Activated T-cell treated with anti-CD3 and anti-CD28 coated beads, Interleukin-2, amount 50 U/mL, for 72 hours (primary cell): ENCODE data around the gene KRTAP1-5. TPM values are rescaled to one million over a fixed set of nuclear protein-coding genes. Genes with fewer than 3 reads are reported as not detected.
A peak's percentile ranks its signal among the peaks of the same experiment; 100 is the strongest.
"Not testable (repeated sequence)": the region's sequence is repeated elsewhere in the genome, so short reads cannot be mapped to it uniquely, and the experiment has no call there.

Source experiments
- ATAC-seq, 2 donors: fragments of 150-1000 bp; cut with Tn5 transposase; replicated peaks in 1 of 2; 2 replicates each; pipeline ENCODE4 v1.10.0; 2021; ENCODE audit warnings: moderate library complexity in 2 of 2, mild to moderate bottlenecking in 1 of 2
- DNase-seq, 2 donors: peaks; one replicate each; pipeline ENCODE4 v3.0.0; 2021 to 2022; ENCODE audit warnings: mixed read lengths in 1 of 2
- H3K27ac Mint-ChIP-seq: one replicate; pipeline ENCODE4 v1.8.0; 2022; ENCODE audit warnings: mild to moderate bottlenecking, moderate library complexity, mixed read lengths
- H3K27me3 Mint-ChIP-seq: one replicate; pipeline ENCODE4 v1.8.0; 2022; ENCODE audit warnings: low read depth, mixed read lengths
- H3K36me3 Mint-ChIP-seq, 2 donors: one replicate each; pipeline ENCODE4 v1.8.0; 2022; ENCODE audit warnings: mixed read lengths in 2 of 2, mild to moderate bottlenecking in 1 of 2; ENCODE audit not compliant: insufficient read depth in 2 of 2
- H3K4me1 Mint-ChIP-seq: one replicate; pipeline ENCODE4 v1.8.0; 2022; ENCODE audit warnings: low read depth, mixed read lengths
- H3K4me3 Mint-ChIP-seq, 2 donors: one replicate each; pipeline ENCODE4 v1.8.0; 2022; ENCODE audit warnings: mild to moderate bottlenecking in 2 of 2, mixed read lengths in 2 of 2, moderate library complexity in 2 of 2
- H3K9me3 Mint-ChIP-seq, 2 donors: one replicate each; pipeline ENCODE4 v1.8.0; 2022; ENCODE audit warnings: mixed read lengths in 2 of 2
- total RNA-seq, 2 donors: library from RNA; stranded (reverse); gene quantifications; one replicate each; pipeline ENCODE4 v1.2.3, GENCODE V29; 2022

KRTAP1-5 gene
- total RNA-seq, 2 donors from 2014 or later = not detected

DNA sequence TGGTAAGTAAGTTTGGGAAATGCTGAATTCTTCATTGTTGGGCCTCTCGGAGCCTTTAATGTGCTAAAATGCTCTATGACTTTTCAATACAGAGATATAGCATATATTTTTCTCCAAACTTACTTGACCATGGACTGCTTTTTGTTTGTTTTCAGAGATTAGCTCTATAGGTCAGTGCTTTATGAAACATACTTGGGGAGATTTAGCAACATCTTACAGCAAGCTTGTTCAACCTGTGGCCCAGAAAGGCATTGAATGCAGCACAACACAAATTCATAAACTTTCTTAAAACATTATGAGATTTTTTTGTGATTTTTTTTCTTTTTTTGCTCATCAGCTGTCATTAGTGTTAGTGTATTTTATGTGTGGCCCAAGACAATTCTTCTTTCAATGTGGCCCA is 17.1 kb downstream of the KRTAP1-5 start:
- Mint-ChIP-seq H3K36me3 (no peaks in the 10 kb centered on the region), H3K9me3 (no peaks in the 10 kb centered on the region), H3K27me3 (no peaks in the 10 kb centered on the region), H3K27ac (no peak overlapping the region), H3K4me1 (no peaks in the 10 kb centered on the region), H3K4me3 (no peak overlapping the region)
- ATAC-seq (no peak), DNase-seq (no peak)

DNA sequence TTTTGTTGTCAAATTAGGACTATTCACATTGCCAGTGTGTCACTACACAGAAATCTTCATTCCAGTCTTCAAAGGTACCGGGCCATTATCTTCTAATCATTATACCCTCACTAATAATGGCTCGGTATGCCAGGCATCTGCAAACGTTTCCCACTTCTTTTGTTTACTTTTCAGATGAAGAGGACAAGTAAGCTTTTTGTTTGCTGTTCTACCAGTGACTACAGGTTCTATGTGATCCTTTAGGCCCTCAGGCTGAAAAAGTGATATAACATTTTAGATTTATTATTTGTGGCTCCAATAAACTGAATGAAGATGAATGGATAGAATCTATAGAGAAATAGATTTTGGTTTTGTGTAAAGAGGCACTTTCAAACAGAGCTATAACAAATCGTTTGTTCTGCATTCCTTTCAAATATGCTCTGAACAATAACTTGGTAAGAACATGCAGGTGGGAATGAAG is 17.7 kb downstream of the KRTAP1-5 start:
- H3K27me3 Mint-ChIP-seq = no peaks in the 10 kb centered on the region
- ATAC-seq (no peak), DNase-seq (no peak)
- no peak overlapping the region for H3K4me3 Mint-ChIP-seq
- H3K27ac Mint-ChIP-seq = no peak overlapping the region
- H3K4me1 Mint-ChIP-seq = no peaks in the 10 kb centered on the region
- no peaks in the 10 kb centered on the region for H3K36me3 Mint-ChIP-seq
- no peaks in the 10 kb centered on the region for H3K9me3 Mint-ChIP-seq

DNA sequence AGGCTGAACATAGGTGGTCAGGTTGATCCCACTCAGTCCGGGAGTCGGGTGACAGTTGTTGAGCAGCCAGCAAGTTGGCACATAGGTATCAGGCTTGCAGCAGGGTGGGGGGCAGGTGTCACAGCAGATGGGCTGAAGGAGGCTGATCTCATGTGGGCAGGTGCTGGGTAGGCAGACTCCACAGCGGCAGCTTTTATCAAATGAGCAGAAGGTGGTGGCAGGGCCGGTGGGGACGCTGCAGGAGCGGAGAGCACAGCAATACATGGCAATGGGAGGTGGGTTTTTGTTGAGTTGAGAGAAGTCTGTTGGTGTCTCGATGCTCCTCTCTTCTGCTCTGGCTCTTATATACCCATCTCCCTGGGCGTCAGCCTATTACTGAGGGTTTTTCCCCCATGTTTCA is 18.2 kb downstream of the KRTAP1-5 start, which contains the start of gene KRTAP3-1:
TSS of gene KRTAP3-1 (minus strand) at position 318 of the 400 bp plus-strand sequence. CDS start at position 264, 54 bp downstream.
- Mint-ChIP-seq H3K27ac (no peak within 1 kb of the TSS), H3K9me3 (no peaks in the 10 kb centered on the region), H3K4me1 (no peaks in the 10 kb centered on the region), H3K36me3 (no peaks in the 10 kb centered on the region), H3K27me3 (no peaks in the 10 kb centered on the region), H3K4me3 (no peak within 1 kb of the TSS)
- ATAC-seq (no peak), DNase-seq (no peak)

DNA sequence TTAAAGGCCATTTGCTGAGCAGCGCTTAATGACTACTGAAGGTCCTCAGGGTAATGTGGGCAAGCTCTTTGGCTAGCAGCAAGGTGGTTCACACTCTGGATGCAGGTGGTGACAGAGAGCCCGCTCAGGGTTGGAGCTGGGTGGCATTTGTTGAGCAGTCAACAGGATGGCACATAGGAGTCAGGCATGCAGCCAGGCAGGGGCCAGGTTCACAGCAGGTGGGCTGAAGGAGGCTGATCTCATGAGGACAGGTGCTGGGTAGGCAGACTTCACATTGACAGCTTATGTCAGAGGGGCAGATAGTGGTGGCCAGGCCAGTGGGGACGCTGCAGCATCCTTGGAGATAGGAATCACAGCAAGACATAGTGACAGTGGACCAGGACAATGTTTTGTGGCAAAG is 22.6 kb downstream of the KRTAP1-5 start:
- Mint-ChIP-seq H3K27ac (no peak overlapping the region), H3K4me3 (no peak overlapping the region), H3K9me3 (no peaks in the 10 kb centered on the region), H3K4me1 (peaks cover 6% of the 10 kb centered on the region), H3K36me3 (no peaks in the 10 kb centered on the region), H3K27me3 (peaks cover 2% of the 10 kb centered on the region)
- DNase-seq (no peak), ATAC-seq (no peak)

DNA sequence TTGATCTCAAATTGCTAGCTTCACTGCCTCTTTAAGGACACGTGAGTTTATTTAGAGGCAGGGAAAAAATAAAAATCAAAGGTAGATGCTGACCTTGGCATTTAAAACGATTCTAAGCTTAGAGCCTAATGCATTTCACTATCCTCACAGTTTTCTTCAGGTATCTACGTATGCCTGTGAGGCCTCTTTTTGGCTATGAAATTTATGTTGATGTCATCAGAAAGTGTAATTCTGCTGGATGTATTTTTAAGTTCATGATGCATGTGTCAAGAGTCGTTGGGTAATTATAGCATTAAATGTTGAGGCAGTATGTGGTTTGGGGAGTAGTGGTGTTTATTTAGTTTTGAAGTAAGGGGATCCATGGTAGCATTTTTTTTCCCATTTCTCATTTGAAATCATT is 23.1 kb downstream of the KRTAP1-5 start:
- Mint-ChIP-seq H3K4me3 (no peak overlapping the region), H3K27me3 (peaks cover 7% of the 10 kb centered on the region), H3K4me1 (peaks cover 6% of the 10 kb centered on the region), H3K27ac (no peak overlapping the region), H3K36me3 (no peaks in the 10 kb centered on the region), H3K9me3 (no peaks in the 10 kb centered on the region)
- DNase-seq = no peak
- no peak for ATAC-seq

DNA sequence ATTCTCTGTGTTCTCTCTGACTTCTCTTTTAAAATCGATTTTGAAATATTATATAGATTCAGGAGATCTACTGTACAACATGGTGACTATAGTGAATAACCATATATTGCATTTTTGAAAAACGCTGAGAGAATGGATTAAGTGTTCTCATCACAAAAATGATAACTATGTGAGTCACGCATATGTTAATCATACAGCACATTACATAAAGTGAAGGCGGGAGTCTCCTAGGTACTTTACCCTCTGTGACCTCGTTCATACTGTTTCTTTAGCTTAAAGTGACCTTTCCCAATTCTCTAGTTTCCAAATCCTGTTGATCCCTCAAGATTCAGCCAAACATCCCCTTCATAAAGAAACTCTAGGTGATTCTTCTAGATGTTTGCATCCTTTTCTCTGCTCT is 24.2 kb downstream of the KRTAP1-5 start:
- Mint-ChIP-seq H3K9me3 (no peaks in the 10 kb centered on the region), H3K27ac (no peak overlapping the region), H3K27me3 (peaks cover 15% of the 10 kb centered on the region), H3K36me3 (no peaks in the 10 kb centered on the region), H3K4me3 (no peak overlapping the region), H3K4me1 (peaks cover 6% of the 10 kb centered on the region)
- ATAC-seq = peak in 1 of 2 donors; percentile 50
- DNase-seq = no peak

DNA sequence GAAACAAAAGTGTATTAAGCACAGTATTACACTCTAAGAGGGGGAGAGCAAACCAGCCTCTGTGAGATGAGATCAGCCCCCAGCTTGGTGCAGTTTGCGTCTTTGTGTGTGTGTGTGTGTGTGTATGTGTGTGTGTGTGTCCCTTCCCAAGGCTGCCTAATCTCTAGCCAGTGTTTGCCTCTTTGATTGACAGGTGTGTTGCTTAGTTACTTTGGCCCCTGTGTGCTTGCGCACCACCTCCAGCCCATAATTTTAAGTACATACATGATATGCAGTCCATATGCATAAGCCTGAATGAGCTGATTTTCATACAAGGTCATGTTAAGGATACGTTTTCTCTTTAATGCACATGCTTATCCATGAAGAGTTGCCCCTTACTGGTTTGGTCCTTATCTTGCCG is 25.2 kb downstream of the KRTAP1-5 start:
- ATAC-seq (no peak), DNase-seq (no peak)
- peaks cover 24% of the 10 kb centered on the region for H3K27me3 Mint-ChIP-seq
- H3K4me1 Mint-ChIP-seq = peaks cover 6% of the 10 kb centered on the region
- H3K9me3 Mint-ChIP-seq = no peaks in the 10 kb centered on the region
- no peak overlapping the region for H3K4me3 Mint-ChIP-seq
- no peaks in the 10 kb centered on the region for H3K36me3 Mint-ChIP-seq
- no peak overlapping the region for H3K27ac Mint-ChIP-seq

DNA sequence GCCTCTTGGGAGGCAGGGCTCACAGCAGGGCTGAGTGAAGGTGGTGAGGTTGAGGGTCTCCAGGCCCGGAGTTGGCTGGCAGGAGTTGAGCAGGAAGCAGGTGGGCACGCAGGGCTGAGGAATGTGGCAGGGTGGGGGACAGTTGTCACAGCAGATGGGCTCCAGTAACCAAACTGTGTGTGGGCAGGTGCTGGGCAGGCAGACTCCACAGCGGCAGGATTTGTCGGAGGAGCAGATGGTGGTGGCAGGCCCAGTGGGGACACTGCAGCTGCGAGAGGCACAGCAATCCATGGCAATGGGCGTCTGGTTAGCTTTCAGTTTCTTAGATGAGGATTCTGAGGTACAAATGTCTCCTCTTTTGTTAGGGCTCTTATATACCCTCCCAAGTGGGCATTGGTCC is 27.4 kb downstream of the KRTAP1-5 start, which contains the start of gene KRTAP3-2:
TSS of gene KRTAP3-2 (minus strand) at position 344 of the 400 bp plus-strand sequence. CDS start at position 291, 53 bp downstream.
- H3K27ac Mint-ChIP-seq, H3K36me3 Mint-ChIP-seq, ATAC-seq, DNase-seq, H3K4me3 Mint-ChIP-seq, H3K4me1 Mint-ChIP-seq, H3K9me3 Mint-ChIP-seq: not testable (repeated sequence)
- peaks cover 36% of the 10 kb centered on the region for H3K27me3 Mint-ChIP-seq

DNA sequence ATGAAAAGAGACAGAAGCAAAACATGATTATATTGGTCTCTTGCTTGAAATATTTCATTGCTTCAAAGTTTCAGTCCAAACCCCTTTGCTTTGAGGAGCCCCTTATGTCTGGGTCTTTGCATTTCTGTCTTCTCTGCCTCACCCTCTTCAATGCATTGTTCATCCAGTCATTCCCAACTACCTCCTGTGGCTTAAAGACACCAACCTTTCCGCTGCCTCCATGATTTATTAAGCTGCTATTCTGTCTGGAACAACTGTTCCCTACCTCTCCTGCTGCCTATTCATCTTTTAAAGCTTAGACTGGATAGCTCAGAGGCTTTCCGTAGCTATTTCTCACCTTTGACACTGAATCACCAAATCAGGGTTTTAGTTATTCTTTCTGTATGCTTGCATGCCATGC is 29.6 kb downstream of the KRTAP1-5 start:
- ATAC-seq (no peak), DNase-seq (no peak)
- H3K27ac Mint-ChIP-seq = no peak overlapping the region
- no peaks in the 10 kb centered on the region for H3K36me3 Mint-ChIP-seq
- H3K4me3 Mint-ChIP-seq = no peak overlapping the region
- H3K9me3 Mint-ChIP-seq = no peaks in the 10 kb centered on the region
- H3K27me3 Mint-ChIP-seq = peaks cover 54% of the 10 kb centered on the region
- H3K4me1 Mint-ChIP-seq = no peaks in the 10 kb centered on the region

DNA sequence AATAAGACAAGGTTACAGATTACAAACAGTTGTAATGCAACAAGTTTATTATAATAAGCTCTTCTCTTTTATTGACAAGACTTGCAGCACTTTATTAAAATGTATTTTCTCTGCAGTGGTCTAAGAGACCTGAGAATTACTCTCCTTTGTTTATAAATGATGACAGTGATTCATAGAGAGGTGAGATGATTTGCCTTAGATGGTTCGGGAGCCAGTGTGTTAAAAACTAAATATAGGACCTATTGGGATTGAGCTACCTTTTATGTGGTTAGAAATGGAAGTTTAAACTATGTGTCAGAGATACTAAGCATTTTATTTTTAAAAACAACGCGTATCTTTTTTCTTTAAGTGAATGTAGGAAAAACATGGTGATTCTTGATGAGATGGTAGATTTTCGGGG is 30.2 kb downstream of the KRTAP1-5 start:
- peaks cover 56% of the 10 kb centered on the region for H3K27me3 Mint-ChIP-seq

DNA sequence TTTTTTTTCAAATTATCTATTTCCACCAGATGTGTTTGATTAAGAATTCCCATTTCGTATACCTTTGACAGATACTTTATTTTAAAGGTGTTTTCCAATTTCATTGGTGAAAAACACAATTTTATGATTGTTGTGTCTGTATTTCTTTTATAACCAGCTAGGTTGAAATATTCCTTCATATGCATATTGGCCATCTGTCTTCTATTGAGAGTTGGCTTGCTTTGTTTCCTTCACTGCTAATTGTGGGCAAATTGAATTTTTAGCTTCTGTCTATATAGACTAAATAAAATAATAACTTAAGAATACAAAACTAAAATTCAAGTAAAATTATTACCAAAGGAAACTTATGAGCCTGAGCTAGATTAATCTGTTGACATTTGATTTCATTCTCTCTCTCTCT is 31.9 kb downstream of the KRTAP1-5 start:
- Mint-ChIP-seq H3K9me3 (no peaks in the 10 kb centered on the region), H3K36me3 (no peaks in the 10 kb centered on the region), H3K4me1 (no peaks in the 10 kb centered on the region), H3K27ac (no peak overlapping the region), H3K4me3 (no peak overlapping the region), H3K27me3 (peaks cover 56% of the 10 kb centered on the region)
- DNase-seq (no peak), ATAC-seq (no peak)

More for the DNA sequence above, 30.2 kb downstream of the KRTAP1-5 start:
- H3K36me3 Mint-ChIP-seq = no peaks in the 10 kb centered on the region
- no peak for DNase-seq
- no peak overlapping the region for H3K4me3 Mint-ChIP-seq
- H3K27ac Mint-ChIP-seq = no peak overlapping the region
- no peaks in the 10 kb centered on the region for H3K4me1 Mint-ChIP-seq
- H3K9me3 Mint-ChIP-seq = no peaks in the 10 kb centered on the region
- ATAC-seq = no peak

DNA sequence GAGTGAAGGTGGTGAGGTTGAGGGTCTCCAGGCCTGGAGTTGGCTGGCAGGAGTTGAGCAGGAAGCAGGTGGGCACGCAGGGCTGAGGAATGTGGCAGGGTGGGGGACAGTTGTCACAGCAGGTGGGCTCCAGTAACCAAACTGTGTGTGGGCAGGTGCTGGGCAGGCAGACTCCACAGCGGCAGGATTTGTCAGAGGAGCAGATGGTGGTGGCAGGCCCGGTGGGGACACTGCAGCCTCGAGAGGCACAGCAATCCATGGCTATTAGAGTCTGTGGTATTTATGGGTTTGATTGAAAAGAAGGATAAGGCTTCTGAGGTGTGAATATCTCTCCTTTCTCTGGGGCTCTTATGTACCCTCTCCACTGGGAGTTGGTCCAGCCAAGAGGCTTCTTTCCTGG is 33.2 kb downstream of the KRTAP1-5 start, which contains the start of gene KRTAP3-3:
TSS of gene KRTAP3-3 (minus strand) at position 326 of the 400 bp plus-strand sequence. CDS start at position 259, 67 bp downstream.
- Mint-ChIP-seq H3K4me3 (no peak within 1 kb of the TSS), H3K27me3 (peaks cover 53% of the 10 kb centered on the region), H3K27ac (no peak within 1 kb of the TSS), H3K4me1 (no peaks in the 10 kb centered on the region), H3K9me3 (no peaks in the 10 kb centered on the region), H3K36me3 (no peaks in the 10 kb centered on the region)
- DNase-seq = no peak
- no peak for ATAC-seq

DNA sequence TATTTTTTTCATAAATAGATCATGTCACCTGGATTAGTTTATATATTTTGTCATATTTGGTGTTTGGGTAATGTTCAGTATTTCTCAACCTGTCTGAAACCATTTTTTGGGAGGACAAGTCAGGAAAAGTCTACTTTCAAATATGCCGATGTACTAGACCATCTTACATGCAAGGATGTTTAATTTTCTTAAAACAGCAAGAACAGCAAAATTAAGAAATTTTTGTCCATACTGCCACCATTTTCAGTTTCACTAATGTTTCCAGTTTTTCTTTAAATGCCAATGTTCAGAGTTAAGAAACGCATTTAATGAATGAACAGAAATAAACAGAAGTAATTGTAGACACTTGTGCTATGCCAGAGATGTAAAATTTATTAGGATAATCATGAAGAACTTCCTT is 33.9 kb downstream of the KRTAP1-5 start:
- Mint-ChIP-seq H3K36me3 (no peaks in the 10 kb centered on the region), H3K4me1 (no peaks in the 10 kb centered on the region), H3K9me3 (no peaks in the 10 kb centered on the region), H3K27ac (no peak overlapping the region), H3K4me3 (no peak overlapping the region), H3K27me3 (peaks cover 49% of the 10 kb centered on the region)
- DNase-seq (no peak), ATAC-seq (no peak)

DNA sequence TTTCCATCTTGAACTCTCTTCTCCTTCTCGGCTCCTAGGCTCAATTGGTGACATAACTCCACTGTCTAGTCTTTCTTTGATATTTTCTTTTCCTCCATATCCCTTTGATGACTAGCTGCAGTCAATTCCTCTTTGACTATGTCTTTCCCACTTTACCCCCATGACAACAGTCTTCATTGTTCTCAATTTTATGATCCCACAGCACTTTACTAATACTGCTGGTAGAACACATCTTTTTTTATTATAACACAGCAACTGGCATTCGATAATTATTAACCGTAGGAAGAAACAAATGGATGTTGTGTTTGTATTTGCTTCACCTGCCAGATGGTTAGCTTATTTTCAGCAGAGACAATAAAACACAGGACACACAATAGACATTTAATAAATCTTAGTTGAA is 34.3 kb downstream of the KRTAP1-5 start:
- Mint-ChIP-seq H3K36me3 (no peaks in the 10 kb centered on the region), H3K4me3 (no peak overlapping the region), H3K27ac (no peak overlapping the region), H3K27me3 (peaks cover 48% of the 10 kb centered on the region), H3K4me1 (no peaks in the 10 kb centered on the region), H3K9me3 (no peaks in the 10 kb centered on the region)
- DNase-seq = no peak
- ATAC-seq = no peak
